Activated T-cell treated with anti-CD3 and anti-CD28 coated beads for 48 hours (primary cell): Measurements from ENCODE around the gene CALY.
A peak's percentile ranks its signal among the peaks of the same experiment; 100 is the strongest.
"Not testable (repeated sequence)": the region's sequence is repeated elsewhere in the genome, so short reads cannot be mapped to it uniquely, and the experiment has no call there.

Experiments used
- DNase-seq: peaks from one replicate; pipeline ENCODE4 v3.0.0-alpha.2; 2020; ENCODE audit warnings: low read depth

The CALY gene

DNA sequence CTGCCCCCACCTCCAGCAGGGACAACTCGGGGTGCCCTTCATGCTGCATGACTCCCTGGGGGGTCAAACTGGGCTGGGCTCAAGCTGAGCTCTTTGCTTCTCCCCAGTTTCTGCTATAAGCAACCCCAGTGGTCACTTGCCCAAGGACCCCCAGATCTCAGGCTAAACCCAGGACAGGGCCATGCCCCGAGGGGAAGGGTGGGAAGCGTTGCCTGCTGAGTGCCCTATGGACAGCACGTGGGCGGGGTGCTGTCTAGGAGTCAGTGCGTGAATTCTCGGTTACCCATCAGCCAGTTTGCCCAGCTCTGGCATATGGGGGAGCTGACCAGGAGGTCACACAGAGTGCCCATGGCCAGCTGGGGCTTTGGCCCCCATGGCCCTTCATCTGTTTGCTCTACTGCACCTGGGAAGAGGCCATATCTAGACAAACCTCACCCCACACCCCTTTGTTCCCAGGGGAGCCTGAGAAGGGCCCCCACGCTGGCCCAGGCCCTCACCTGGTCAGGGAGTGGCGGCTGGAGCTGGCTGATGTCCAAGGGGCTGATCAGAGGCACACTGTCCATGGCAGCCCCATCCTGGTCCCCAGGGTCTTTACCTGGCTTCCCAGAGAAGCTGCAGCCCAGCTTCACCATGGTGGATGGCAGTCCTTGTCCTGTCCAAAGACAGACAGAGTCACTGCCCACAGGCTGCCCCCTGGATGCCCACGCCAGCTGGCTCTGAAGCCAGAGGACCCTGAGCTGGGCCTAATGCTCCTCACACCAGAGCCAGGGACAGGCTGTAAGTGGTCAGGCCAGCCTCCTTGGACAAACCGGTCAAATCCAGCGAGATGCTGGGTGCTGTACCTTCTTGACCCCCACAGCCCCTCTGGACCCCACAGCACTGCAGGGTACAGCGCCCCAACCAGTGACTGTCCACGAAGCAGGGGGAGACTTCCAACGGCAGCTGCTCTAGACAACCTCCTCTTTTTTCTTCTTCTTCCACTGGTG is 8.0 kb downstream of the CALY start:
- no peak for DNase-seq

DNA sequence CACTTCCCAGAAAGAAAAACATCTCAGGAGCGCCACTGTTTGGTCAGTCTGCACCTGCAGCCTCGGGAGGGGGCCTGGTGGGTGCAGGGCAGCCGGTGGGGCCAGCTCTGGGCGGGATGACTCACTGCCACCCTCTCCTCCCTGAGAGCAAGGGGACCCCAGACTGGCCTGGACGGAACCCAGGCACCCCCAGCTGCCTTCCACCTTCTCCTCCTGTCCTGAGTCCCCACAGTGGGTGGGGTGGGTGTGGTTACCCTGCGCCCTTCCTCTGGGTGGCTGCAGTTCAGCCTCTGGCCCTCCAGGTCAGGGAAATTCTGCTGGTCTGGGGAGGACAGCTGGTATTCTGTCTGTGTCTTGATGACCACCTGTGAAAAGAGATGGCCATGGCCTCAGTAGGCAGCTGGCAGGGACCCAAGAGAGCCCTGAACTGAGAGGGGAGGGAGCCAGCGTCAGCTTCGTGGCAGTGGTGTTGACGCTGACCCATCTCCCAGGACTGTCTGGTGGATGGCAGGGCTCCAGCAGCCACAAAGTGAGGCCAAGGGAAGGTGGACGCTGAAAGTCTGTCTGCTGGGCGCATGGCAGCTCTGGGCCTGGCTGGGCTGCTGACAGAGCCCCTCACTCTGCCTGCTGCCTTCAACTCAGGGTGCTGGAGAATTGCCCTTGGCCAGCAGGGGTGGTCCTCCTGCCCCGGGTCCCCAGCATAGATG is 8.9 kb downstream of the CALY start:
- DNase-seq = no peak

DNA sequence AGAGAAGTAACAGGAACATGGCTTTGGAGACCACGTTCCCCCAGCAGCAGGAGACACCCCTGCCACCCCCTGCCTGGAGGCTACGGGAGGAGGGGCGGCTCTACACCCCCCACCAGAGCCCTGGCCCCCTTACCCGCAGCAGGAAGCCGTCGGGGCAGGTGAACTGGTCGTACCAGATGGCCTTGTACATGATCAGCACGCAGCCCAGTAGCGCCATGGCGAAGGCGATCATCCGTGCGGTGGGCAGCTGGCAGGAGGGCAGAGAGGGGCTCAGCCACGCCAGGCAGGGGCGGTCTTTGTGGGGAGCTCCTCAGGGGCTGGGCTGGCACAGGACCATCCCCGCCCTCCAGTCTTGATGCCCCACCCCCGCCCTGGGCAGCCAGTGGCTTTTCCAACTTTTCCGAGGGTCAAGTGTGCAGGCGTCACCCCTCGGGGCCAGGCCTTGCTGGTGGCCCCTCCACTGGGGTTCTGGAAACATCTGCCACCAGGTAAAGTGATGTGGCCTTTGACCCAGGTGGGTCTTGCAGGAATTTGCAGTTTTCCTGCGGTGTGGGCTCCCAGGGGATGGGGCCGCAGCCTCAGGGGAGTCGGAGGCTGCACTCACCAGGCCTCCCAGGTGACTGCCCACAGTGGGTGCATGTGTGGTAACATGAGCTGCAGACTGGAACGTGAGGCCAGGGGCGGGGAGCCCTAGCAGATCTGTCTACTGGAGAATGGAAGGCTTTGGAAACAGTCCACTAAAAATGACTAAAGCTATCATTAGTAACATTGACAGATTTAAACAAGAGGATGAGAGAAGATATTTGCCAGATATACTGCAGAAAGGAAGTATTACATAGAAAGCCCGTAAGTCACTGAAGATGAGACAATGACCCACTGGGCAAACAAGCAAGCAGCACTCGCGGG is 9.7 kb downstream of the CALY start:
- DNase-seq = no peak

DNA sequence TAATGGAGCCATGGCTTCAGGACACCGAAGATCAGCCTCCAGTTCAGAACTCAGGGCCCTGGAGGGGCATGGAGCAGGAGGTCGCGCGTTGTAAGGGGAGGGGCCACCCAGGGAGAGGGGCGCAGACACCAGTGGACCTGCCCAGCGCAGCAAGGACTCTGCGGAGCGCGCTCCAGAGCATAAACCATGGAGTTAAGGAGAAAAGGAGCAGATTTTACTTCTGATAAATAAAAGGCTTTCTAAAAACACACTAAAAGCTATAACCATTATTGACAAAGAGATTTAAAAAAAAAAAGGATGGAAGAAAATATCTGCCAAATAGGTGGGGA is 10.5 kb downstream of the CALY start:
- DNase-seq = no peak

DNA sequence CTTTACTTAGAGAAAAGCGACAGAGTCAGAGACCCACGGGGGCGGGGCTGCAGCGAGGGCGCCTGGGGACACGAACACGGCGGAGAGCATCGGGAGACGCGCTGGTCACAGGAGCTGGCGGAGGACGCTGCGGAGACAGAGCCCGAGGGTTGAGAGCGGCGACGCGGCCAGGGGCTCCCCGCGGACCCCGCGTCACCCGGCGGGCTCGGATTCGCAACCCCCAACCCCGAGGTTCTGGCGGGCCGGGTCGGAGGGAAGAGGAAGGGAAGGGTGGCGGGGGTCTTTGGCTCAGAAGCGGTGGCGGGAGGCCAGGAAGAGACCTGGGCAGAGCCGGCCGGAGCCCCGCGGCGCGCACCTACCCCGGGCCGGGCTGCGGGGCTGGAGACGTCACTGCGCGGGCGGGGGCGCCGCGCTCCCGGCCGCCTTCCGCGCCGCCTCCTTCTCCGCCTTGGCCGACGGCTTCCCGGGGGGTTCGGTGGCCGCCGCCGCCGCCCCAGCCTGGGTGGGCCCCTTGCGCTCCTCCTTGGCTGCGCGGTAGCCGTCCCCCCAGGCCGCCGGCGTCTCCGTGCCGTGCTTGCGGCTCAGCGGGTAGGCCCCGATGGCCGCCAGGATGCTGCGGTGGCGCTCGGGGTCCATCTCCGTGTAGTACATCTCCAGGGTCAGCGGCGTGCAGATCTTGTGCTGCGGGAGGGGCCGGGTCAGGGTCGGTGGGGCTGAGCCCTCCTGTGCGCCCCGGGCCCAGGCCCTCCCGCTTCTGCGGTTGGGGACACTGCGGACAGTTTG is 11.1 kb downstream of the CALY start:
- DNase-seq = no peak

DNA sequence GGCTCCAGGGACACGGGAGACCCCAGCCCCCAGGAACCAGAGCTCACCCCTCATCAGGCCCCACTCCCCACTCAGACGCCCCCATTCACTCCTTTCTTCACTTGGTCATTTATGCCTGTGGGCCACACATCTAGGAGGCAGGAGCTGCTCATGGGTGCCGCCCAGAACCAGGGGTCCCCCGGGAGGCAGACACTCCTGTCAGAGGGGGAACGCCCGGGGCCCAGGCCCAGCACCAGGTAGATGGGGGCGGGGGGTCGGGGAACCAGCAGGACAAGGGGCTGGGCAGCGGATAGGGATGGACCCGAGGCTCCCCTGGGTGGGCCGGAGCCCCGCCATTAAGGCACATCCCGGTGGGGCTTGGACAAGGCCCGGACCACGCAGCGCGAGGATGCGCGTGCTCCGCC is 11.8 kb downstream of the CALY start:
- no peak for DNase-seq

DNA sequence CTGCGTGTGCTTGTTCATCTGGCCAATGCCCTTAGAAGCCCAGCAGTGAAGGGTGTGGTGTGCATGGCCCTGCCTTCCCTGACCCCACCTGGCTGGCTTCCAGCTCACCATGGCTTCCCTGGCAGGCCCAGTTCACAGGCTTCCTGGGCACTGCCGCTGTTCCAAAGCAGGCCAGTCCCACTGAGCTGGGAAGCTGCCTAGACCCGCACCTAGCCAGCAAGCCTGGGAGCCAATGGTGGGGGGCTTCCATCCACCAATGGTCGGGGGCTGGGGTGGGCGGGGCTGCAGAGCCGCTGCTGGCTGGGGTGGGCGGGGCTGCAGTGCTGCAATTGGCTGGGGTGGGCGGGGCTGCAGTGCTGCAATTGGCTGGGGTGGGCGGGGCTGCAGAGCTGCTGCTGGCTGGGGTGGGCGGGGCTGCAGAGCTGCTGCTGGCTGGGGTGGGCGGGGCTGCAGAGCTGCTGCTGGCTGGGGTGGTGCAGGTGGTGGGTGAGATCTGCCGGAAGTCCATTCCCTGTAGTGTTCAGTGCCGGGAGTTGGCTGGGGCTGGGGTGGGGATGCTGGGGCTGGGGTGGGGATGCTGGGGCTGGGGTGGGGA is 12.4 kb downstream of the CALY start:
- DNase-seq = peak; percentile 66

DNA sequence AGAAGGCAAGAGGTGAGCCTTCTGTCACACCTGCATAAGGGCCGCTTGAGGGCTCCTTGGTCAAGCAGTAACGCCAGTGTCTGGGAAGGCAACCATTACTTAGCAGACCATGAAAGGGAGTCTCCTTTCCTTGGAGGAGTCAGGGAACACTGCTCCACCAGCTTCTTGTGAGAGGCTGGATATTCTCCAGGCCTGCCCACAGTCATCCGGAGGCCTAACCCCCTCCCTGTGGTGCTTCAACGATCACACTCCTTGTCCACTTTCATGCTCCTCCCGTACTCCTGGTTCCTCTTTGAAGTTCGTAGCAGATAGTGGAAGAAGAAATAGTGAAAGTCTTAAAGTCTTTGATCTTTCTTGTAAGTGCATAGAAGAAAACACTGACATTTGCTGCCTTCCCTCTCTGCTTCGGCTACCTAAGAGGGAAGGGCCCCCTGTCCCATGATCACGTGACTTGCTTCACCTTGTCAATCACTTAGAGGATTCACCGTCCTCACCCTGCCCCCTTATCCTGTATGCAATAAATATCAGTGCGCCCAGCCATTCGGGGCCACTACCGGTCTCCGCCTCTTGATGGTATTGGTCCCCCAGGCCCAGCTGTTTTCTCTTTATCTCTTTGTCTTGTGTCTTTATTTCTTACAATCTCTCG is 14.5 kb downstream of the CALY start:
- DNase-seq = not testable (repeated sequence)

DNA sequence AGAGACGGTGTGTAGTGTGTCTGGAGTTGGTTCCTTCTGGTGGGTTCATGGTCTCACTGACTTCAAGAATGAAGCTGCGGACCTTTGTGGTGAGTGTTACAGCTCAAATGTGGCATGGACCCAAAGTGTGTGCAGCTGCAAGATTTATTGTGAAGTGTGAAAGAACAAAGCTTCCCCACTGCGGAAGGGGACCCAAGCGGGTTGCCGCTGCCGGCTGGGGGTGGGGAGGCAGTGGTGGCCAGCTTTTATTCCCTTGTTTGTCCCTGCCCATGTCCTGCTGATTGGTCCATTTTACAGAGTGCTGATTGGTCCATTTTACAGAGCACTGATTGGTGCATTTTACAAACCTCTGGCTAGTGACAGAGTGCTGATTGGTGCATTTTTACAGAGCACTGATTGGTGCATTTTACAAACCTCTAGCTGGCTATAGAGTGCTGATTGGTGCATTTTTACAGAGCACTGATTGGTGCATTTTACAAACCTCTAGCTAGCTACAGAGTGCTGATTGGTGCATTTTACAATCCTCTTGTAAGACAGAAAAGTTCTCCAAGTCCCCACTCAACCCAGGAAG is 15.8 kb downstream of the CALY start:
- not testable (repeated sequence) for DNase-seq

DNA sequence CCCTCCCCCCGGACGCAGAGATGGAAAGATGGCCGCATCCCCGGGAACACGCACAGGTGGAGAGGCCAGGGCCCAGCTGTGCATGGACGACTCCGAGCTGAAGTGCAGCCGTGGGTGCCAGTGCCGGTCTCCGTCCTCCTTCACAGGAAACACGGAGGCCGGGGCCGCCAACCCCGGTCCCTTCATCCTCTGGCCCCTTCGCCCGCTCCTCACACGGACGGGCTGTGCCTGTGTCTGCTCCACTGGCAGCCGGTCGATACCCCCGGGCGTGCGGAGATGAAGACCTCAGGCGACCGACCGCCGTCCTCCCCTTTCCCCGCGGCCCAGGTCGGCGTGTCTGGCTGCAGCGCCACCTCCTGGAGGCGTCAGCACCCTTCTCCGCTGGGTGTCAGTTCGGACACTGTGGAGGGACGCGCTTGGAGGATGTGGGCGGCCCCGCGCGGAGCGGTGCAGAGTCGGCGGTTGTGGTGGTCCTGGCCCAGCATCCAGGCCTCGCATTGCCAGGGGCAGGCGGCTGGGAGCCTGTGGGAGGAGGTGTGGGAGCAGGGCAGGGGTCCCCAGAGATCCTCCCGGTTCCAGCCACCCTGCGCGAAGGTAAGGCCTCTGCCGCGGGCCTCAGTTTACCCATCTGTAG is 18.1 kb downstream of the CALY start:
- peak; percentile 74 for DNase-seq

DNA sequence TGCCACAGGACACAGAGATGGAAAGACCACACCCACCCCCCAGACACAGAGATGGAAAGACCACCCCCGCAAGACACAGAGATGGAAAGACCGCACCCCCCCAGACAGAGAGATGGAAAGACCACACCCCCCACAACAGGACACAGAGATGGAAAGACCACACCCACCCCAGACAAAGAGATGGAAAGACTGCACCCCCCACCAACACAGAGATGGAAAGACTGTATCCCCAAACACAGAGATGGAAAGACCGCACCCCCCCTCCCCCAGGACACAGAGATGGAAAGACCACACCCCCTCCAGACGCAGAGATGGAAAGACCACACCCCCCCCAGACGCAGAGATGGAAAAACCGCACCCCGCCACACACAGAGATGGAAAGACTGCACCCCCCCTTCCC is 20.0 kb downstream of the CALY start:
- no peak for DNase-seq

DNA sequence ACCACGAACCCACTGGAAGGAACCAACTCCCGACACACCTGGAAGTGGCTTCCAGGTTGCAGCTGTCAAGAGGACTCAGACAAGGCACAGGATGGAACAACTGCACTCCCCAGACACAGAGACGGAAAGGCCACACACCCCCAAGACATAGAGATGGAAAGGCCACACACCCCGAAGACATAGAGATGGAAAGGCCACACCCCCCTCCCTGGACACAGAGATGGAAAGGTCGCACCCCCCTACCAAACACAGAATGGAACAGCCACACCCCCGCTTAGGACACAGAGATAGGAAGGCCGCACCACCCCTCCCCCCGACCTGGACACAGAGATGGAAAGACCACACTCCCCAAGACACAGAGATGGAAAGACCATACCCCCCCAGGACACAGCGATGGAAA is 20.4 kb downstream of the CALY start:
- DNase-seq = no peak

DNA sequence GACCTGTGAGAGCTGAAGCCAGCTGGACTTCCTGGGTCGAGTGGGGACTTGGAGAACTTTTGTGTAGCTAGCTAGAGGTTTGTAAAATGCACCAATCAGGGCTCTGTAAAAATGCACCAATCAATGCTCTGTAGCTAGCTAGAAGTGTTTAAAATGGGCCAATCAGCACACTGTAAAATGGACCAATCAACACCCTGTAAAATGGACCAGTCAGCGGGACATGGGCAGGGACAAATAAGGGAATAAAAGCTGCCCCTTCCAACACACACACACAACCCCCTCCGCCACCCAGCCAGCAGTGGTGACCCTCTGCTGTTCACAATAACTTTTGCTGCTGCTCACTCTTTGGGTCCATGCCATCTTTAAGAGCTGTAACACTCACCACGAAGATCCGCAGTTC is 20.8 kb downstream of the CALY start:
- DNase-seq = no peak

DNA sequence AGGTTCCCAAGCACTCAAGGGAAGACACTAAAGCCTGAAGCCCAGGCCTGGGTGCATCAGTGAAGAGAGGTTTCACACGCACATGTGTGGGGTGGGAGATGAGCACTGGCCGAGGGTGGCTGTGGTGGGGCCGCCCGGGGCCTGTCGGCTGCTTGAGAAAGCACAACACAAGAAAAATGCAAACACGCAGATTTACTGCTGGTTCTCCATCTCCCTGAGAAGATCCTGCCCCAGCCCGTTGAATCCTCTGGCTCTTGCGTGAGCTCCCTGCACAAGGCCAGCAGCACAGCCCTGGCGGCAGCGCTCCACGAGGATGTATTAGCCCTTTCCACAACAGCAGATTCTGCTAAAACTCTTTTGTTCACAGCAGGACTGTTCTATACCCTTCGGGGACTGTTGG is 21.8 kb downstream of the CALY start:
- DNase-seq = no peak

DNA sequence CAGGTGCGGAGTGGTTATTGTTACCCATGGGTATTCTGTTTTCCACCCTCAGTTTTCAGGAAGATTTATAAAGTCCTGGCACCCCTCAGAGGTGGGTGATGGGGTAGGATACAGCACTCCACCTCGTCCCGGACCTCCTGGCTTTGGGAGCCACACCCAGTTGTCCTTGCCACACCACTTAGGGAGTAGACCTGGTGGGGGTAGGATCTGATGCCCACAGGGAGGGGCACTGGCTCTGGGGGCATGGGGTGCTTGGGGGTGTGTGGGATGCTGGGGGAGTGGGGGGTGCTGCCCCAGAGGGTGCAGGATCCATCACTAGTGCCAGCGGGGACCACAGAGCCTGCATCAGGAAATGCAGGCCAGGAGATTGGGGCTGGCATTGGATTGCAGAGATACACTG is 23.5 kb downstream of the CALY start:
- DNase-seq = no peak

DNA sequence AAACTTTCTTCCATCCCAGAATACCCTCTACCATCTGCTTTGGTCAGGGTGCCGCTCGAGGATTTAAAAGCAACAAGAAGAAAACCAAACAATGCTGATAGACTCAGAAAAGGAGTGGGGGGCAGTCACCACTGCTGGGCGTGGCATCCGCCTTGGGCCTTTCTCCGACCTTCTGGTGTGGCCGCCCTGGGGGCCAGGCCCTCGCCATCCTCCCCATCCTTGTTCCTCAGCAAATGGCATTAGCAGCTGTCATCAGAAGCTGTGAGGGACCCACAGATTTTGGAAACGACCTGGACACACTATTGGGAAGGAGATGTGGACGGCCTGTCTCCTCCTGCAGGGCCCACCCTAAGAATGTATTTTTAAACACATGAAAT is 23.9 kb downstream of the CALY start:
- no peak for DNase-seq

DNA sequence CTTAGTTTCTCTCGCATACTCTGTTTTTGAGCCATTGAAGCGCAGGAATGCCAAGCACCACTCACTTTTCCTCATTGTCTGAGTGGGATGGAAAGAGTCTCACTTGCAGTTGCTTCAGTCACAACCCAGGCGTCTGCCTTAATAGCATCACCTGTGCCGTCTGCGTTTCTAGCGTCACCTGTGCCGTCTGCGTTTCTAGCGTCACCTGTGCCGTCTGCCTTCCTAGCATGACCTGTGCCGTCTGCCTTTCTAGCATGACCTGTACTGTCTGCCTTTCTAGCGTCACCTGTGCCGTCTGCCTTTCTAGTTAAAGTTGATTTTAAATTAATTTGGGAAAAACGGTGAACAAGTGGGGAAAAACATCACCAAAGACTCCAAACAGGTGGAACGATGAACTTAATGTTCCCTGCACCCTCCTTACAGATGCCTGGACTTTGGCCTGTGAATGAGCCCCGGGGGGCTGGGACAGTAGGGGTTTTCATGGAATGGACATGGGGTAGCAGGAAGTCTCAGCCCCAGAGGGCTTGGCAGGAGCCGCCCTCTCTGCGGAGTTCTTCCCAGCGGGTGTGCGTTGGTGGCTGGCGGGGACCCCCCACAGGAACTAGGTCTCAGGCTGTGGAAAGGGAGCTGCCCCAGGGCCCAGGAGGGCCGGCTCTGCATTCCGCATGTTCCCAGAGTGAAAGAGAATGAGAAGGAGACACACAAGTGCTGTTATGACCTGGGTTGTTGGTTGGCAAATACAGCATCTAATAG is 24.5 kb downstream of the CALY start:
- DNase-seq = no peak

DNA sequence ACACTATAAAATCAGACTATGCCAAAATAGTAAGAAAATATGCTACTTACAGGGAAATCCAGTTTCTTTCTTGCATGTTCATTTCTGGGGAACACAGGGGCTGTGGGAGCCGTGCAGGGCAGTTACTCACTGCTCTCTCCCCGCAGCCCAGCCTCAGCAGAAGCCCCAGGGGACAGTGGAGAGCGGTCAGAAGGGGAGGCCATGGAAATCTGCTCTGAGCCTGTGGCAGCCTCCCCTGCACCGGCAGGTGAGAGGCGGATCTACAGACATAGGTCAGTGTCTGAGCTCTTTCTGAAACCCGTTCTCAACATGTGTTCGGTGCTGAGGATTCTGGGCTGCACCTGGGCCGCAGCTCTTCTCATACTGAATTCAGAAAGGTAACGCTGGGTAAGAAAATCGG is 25.1 kb downstream of the CALY start:
- no peak for DNase-seq

DNA sequence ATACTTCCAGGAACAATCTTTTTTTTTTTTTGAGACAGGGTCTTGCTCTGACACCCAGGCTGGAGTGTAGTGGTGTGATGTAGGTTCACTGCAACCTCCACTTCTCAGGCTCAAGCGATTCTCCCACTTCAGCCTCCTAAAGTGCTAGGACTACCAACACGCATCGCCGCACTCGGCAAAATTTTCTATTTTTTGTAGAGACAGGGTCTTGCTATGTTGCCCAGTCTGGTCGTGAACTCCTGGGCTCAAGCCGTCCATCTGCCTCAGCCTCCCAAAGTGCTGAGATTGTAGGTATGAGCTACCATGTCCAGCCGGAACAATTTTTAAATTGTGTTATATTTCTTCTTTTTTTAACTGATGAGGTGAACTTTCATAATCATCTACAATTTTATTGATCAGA is 25.9 kb downstream of the CALY start:
- no peak for DNase-seq
